Activated CD8-positive, alpha-beta memory T cell treated with anti-CD3 and anti-CD28 coated beads, Interleukin-2, amount 50 U/mL, for 4 hours (primary cell): ENCODE results near the gene RUSF1.
"Not testable (repeated sequence)": the region's sequence is repeated elsewhere in the genome, so short reads cannot be mapped to it uniquely, and the experiment has no call there.

Experiments
- DNase-seq: peaks from one replicate; pipeline ENCODE4 v3.0.0-alpha.2; 2020

RUSF1 gene

DNA sequence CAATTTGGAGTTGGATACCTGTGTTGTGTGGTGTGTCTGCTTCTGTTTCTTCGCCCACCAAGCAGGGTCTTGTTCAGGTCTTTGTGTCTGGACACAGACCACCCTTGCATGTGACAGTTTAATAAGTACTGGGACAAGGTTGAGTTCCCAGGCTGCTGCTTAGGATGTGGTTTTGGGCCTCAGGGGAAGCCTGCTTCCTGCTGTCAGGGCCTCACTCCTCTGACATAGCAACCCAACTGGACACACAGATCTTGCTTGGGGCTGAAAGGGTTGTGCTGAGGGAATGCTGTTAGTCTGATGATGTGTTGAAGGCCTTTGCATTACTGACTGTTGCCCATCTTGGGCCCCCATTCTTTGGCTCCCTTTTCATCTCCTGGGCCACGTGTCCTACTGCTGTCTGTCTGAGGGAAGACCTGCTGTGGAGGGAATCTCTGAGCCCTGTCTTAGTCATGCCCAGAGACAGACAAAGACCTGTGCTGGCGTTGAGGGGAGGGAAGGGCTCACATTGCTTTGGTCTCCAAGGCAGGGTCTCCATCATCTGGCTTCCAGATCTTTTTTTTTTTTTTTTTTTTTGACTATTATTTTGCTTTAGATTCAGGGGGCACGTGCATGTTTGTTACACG, 40.9 kb downstream of the RUSF1 start:
- no peak for DNase-seq

DNA sequence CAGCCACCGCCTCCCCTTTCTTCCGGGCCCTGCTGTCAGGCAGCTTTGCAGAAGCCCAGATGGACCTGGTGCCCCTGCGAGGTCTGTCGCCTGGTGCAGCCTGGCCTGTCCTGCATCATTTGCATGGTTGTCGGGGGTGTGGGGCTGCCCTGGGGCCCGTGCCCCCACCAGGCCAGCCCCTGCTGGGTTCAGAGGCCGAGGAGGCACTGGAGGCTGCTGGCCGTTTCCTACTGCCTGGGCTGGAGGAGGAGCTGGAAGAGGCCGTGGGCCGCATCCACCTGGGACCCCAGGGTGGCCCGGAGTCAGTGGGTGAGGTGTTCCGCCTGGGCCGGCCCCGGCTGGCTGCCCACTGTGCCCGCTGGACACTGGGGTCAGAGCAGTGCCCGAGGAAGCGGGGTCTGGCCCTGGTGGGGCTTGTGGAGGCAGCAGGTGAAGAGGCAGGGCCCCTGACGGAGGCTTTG, 41.8 kb downstream of the RUSF1 start:
- no peak for DNase-seq

DNA sequence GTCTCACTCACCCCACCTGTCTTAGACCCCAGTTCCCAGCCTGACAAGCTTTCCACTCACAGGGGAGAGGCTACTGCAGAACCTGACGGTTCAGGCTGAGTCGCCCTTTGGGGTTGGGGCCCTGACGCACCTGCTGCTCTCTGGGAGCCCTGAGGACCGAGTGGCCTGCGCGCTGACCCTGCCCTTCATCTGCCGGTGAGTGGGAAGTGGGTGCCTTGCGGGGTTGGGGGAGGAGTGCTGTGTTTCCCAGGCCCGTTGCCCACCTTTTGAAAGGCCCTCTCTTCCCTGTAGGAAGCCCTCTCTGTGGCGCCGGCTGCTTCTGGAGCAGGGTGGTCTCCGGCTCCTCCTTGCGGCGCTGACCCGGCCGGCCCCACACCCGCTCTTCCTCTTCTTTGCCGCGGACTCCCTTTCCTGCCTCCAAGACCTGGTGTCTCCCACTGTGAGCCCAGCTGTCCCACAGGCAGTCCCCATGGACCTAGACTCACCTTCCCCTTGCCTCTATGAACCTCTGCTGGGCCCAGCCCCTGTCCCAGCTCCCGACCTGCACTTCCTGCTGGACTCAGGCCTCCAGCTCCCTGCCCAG, 42.3 kb downstream of the RUSF1 start:
- no peak for DNase-seq

DNA sequence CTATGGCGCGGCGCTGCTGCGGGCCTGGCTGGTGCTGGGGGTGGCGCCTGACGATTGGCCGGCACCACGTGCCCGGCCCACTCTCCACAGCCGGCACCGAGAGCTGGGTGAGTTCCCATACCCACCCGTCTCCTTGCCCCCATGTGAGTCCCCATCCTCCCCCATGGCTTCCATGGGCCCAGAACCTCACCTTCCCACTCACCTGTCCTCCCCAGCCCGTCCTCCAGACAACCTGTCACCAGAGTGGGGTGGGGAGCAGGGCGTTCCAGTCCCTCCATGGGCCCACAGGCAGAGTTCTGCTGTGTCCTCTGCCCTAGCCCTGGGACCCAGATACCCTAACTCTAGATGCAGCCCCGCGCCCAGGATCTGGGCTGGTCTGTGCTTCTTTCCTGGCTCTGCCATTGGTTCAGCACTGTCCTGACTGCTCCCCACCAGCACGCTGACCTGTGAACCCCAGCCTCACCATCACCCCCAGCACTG, 43.4 kb downstream of the RUSF1 start:
- DNase-seq, result no peak

DNA sequence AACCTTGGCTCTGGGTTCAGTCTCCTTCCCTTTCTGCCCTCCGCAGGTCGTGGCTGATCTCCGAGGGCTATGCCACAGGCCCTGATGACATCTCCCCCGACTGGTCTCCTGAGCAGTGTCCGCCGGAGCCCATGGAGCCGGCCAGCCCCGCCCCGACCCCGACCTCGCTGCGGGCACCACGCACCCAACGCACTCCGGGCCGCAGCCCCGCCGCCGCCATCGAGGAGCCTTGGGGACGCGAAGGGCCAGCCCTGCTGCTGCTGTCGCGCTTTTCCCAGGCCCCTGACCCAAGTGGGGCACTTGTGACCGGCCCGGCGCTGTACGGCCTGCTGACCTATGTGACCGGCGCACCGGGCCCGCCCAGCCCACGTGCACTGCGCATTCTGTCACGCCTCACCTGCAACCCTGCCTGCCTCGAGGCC, 43.8 kb downstream of the RUSF1 start:
- DNase-seq, result no peak

DNA sequence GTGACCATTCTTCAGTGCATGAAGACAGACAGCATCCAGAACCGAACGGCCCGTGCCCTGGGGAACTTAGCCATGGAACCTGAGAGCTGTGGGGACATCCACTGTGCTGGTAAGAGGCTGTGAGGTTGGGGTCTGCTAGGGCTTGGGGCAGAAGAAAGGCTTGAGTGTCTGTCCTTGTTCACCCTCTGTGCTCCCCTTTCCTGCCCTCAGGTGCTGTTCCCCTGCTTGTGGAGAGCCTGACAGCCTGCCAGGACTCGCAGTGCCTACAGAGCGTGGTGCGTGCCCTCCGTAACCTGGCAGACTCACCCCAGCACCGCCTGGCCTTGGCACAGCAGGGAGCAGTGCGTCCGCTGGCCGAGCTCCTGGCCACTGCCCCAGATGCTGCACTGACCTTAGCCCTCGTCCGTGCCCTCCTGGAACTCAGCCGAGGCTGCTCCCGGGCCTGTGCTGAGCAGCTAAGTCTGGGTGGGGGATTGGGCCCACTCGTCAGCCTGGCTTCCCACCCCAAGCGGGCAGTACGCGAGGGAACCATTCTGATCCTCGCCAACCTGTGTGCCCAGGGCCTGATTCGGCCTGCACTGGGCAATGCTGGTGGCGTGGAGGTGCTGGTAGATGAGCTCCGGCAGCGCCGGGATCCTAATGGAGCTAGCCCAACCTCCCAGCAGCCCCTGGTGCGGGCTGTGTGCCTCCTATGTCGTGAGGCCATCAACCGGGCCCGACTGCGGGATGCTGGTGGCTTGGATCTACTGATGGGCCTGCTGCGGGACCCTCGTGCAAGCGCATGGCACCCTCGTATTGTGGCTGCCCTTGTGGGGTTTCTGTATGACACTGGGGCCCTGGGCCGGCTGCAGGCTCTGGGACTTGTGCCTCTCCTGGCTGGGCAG, 46.0 kb downstream of the RUSF1 start:
- no peak for DNase-seq

DNA sequence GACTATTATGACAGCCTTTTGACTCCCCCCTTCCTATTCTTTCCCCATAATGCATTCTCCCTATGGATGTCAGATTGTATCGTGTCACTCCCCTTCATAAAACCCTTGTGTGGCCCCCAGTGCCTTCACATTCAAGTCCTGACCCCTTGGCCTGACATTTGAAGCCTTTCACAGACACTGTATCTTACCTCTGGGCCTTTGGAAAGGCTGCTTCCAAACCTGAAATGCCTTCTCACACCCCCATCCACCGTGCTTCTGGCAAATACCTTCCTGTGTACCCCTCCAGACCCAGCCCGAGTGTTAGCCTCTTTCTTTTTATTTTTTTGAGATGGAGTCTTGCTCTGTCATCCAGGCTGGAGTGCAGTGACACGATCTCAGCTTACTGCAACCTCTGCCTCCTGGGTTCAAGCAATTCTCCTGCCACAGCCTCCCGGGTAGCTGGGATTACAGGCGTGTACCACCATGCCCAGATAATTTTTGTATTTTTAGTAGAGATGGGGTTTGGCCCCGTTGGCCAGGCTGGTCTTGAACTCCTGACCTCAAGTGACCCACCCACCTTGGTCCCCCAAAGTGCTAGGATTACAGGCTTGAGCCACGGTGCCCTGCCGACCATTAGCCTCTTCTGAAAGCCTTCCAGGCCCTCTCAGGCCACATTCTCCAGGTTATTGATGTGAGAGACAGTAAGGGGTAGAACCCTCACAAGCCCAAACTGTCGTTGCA, 46.8 kb downstream of the RUSF1 start:
- DNase-seq, result no peak

DNA sequence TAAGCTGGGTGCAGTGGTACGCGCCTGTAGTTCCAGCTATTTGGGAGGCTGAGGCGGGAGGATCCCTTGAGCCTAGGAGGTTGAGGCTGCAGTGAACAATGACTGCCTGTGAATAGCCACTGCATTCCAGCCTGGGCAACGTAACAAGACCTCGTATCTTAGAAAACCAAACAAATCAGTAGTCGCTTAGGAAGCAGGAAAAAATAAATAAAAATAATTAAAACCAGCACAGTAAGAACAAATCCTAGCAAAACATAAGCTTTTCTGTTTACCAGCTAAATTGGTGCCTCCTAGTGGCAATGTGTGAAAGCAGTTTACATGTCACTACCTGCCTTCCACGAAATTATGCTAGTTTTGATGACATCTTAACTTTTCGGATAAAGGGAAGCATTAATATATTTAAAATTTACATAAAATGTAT, 47.6 kb downstream of the RUSF1 start:
- no peak for DNase-seq

DNA sequence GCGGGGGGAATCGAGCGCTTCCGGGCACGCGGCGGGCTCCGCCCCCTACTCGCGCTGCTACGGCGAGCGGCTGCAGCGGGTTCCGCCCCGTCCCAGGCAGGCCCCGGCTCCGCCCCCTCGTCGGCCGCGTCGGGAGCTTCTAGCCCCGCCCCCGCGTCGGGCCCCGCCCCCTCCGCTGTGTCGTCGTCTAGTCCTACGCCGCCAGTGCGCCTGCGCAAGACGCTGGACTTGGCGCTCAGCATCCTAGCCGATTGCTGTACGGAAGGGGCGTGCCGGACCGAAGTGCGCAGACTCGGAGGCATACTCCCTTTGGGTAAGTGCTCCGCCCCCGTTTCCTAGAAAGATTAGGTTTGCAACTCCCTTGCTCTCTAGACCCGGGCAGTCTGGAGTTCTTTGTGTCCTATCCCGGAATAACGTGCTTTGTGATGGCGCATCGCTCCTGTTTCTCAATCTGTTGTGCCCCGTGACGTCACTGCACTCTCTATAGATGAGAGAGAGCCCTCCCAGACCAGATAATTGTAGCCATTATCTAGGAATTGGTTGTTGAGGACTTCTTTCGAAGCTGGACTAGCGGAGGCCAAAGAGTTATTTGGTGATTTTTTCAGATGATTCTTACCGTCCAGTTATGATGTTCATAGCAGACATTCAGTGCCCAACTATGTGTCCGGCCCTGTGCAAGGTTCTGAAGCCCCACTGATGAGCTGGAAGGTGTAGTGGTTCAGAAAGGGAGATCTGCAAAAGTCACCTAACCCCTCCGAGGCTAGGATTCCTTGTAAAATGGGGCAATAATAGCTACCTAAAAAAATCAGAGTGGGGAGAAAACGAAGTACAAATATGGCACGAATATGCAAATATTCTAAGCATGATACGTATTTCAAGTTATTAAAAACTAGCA, 48.3 kb downstream of the RUSF1 start:
- DNase-seq, result peak; percentile 100

DNA sequence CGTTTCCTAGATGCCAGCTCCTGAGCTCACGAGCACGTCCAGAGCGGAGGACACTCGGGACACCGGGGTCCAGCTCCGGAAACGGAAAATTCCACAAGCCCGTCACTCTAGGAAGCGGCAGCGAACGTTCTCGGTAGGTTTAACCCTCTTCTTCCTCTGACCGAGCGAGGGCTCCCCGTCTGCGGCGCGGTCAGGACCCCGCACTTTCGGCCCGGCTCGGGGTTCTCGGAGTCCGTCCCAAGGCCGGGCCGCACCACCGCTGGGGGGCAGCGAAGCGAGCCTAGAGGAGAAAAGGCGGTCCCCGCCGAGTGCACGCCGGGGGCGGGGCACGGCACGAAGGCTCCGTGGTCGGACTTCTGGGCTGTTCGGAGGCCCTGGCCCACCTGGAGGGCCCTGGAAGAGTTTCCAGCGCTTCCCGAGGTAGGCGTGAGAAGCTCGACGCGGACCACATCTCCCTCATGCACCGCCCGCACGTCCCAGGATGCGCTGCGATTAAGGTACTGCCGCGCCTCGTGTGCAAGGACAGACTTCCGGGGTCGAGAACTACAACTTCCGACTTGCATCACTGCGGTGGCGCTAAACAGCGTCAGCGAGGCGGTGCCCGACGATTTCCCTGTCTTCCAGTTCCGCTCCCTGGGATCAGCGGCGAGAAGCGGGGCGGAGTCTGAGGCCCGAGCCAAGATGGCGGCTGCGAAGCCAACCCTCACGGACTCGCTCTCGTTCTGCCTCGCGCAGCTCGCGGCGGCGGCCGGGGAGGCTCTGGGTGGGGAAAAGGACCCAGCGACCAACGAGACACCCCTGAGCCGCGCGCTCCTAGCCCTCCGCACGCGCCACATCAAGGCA, 49.1 kb downstream of the RUSF1 start, which contains the start of gene ARMC5:
Gene ARMC5 (plus strand): TSS at position 658 of the 843 bp plus-strand sequence. CDS start 24 bp downstream, at position 682.
- peak; percentile 96 for DNase-seq

DNA sequence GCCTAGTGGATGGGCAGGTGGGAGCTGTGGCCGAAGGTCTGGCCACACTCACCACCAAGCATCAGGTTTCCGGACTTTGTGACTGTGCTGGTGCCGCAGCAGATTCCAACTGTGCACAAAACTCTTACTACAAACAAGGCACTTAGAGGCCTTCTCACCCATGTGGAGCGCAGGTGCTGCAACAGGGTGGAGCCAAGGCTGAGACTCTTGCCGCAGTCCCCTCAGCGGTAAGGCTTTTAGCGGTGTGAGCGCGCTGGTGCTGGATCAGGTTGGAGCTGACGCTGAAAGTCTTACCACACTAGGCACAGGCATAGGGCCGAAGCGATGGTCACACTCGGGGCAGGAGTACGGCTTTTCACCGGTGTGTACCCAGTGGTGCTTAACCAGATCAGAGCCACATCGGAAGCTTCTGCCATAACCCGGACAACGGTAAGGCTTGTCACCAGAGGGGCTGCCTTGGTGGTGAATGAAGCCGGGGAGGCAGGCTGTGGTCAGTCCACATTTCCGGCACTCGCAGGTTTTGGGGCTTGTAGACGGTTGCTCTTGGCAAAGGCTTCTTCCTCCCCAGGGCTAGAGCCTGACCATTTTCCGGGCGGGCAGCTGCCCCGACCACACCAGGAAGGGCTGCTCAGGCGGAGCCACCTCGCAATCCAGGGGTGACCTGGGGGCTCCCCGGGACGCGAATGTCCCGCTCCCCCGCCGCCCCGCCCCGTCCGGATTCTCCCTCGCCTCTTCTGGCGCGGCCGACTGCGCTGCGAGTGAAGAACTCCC, 49.9 kb downstream of the RUSF1 start:
- DNase-seq, result peak; percentile 51

DNA sequence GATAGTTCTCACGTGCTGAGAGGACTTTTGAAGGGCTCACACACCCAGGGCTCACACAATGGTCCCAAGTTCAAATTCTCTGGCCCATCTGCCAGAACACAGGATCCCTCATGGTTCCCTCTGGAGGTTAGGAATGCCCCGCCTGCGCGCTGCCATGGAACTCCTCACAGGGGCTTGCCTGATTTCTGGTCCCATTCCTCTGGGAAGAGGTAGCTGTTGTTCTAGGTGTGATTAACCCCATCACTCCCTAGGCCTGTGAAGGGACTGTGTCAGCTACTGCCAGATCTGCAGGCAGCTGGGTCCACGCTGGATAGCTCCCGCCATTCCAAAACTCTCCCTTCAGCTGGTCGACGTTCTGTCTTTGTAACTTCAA, 51.2 kb downstream of the RUSF1 start:
- DNase-seq, result no peak

DNA sequence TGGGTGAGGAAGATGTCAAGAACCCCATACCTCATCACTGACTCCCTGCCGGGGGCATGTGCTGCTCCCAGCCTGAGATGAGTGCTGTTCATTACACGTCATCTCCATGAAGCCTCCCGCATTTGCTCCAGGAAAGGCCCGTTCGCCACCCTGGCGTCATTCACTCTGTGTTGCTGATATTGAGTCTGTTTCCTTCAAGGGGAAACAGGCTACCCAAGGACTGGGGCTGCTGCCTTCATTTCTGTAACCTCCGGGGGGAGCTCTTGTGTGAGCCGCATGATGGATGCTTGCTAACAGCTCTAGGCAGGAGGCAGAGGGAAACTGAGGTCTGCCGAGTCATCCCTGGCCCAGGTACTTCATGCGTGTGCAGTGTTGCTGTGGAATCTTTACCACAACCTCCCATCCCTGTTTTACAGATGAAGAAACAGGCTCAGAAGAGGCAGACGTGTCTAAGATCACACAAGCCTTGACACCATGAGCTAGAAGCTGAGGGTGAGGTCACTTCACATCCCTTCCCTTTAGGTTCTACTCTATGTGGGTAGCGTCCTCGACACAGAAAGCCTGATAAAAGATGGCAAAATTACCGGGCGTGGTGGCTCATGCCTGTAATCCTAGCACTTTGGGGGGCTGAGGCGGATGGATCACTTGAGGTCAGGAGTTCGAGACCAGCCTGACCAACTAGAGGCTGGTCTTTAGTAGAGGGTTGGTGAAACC, 52.4 kb downstream of the RUSF1 start:
- DNase-seq, result no peak

DNA sequence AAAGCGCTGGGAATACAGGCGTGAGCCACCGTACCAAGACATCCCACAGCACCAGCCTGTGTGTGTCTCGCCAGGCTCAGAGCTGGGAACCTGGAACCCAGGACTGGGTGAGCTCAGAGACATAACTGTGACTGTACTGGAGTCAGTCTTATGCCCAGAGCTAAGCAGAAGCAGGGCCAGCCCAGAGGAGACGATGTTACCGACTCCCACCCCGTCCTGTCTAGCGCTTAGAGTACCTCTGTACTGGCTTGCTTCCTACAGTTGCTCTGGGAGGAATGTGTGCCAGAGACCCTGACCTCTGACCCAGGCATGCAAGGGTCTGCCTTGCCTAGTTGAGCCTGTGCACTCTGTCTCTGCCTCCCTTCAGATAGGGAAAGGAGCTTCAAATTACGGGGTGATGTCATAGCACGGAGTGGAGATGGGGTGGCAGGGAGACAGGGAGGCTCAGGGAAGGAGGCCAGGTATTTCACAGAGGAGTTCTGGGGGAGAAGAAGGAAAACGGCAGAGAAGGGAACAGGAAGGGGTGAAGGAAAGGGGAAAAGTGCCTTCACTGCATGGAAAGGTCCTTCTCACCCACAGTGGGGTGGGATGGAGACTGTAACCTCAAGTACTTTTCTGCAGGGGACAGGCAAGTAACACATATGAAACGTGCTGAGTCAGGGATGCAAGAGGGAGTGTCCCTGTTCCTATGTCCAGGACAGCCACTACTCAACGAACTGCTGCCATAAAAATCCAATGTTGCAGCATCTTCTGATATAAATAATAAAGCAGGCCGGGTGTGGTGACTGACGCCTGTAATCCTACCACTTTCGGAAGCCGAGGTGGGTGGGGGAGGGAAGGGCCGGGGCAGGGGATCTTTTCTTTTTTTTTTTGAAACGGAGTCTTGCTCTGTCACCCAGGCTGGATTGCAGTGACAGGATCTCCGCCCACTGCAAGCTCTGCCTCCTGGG, 54.7 kb downstream of the RUSF1 start:
- DNase-seq, result no peak

DNA sequence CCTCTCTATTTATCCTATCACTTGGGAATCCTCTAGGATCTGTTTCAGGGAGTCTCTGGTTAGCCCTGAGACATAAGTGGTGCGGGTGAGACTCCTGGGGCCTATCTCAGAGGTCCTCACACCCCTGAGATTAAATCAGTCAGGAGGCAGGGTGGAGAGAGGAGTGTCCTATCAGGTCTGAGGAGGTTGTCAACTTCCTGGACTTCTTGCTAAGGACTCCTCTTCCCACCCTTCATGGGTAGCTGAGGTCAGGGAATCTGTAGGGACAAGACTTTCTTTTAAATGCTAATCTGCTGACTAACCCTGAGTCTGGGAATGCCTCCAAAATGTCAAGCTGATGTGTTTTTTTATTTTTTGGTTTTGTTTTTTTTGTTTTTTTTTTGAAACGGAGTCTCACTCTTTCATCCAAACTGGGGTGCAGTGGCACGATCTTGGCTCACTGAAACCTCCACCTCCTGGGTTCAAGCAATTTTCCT, 55.5 kb downstream of the RUSF1 start:
- DNase-seq, result no peak

DNA sequence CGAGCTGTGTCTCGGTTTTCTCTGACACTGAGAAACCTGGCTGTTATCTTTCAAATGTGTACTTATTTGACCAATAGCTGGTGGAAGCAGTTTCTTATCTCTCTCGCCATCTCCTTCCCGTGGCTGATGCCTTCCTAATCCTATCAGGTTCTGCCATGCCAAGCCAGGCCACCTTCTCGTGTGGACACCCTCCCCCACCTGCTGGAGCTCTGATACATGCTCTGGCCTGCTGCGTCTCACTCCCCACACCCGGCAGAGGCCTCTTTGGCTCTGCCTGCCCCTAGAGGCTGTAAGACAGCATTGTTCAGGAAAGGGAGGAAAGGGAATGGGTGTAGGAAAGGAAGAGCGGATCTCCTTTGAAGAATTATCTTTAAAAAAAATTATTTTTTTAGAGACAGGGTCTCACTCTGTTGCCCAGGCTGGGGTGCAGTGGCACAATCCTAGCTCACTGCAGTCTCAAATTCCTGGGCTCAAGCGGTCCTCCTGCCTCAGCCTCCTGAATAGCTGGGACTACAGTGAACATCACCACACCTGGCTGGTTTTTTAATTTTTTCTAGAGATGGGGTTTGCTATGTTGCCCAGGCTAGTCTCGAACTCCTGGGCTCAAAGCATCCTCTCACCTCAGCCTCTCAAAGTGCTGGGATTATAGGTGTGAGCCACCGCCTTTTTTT, 56.4 kb downstream of the RUSF1 start:
- DNase-seq, result no peak

DNA sequence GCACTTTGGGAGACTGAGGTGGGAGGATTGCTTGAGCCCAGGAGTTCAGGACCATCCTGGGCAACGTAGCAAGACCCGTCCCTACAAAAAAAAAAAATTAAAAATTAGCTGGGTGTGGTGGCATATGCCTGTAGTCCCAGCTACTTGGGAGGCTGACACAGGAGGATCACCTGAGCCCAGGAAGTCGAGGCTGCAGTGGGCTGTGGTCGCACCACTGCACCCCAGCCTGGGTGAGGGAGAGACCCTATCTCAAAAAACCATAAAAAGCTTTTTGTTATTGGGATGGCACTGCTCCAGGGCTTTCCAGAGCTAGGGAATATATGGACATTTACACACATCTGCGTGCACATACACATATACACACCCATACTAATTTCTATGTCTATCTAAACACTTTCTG, 57.0 kb downstream of the RUSF1 start:
- no peak for DNase-seq

DNA sequence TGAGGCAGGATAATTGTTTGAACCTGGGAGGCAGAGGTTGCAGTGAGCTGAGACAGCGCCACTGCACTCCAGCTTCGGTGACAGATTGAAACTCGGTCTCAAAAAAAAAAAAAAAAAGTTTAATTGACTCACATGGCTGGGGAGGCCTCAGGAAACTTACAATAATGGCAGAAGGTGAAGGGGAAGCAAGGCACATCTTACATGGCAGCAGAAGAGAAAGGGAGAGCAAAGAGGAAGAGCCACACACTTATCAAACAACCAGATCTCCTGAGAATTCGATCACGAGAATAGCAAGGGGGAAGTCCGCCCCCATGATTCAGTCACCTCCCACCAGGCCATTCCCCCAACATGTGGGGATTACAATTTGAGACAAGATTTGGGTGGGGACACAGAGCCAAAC, 62.3 kb downstream of the RUSF1 start:
- not testable (repeated sequence) for DNase-seq
